Heart right ventricle (tissue), 16 donors: ENCODE measurements around the gene SETDB1. TPM values are rescaled to one million over a fixed set of nuclear protein-coding genes. Genes with fewer than 3 reads are reported as not detected.
"Not testable (repeated sequence)": the region's sequence is repeated elsewhere in the genome, so short reads cannot be mapped to it uniquely, and the experiment has no call there.

Experiments
- ATAC-seq, 8 donors: fragments of 200-7000 bp; cut with Tn5 transposase; one replicate each; pipeline ENCODE4 v1.9.1; 2020; ENCODE audit warnings: mild to moderate bottlenecking in 8 of 8, moderate library complexity in 8 of 8, moderate number of reproducible peaks in 1 of 8
- DNase-seq, 2 donors: peaks; one replicate each; pipeline ENCODE4 v3.0.0-alpha.2; 2020
- H3K27ac ChIP-seq, 10 donors: fragments of 200-600 bp; sonication (generic) in 2 of 10; one replicate each; pipeline versions ENCODE4 v1.5.0 to v1.8.0; 2020 to 2022; ENCODE audit warnings: mild to moderate bottlenecking in 3 of 10
- H3K27me3 ChIP-seq, 7 donors: fragments of 200-600 bp; one replicate each; pipeline ENCODE4 v1.8.0; 2021 to 2022; ENCODE audit warnings: mild to moderate bottlenecking in 2 of 7
- H3K36me3 ChIP-seq, 9 donors: fragments of 200-600 bp; sonication (generic) in 1 of 9; one replicate each; pipeline versions ENCODE4 v1.5.0 to v1.8.0; 2020 to 2022; ENCODE audit warnings: mild to moderate bottlenecking in 2 of 9
- H3K4me1 ChIP-seq, 9 donors: fragments of 200-600 bp; sonication (generic) in 1 of 9; one replicate each; pipeline versions ENCODE4 v1.5.0 to v1.8.0; 2020 to 2022; ENCODE audit warnings: mild to moderate bottlenecking in 4 of 9
- H3K4me3 ChIP-seq, 10 donors: fragments of 200-600 bp; sonication (generic) in 2 of 10; one replicate each; pipeline versions ENCODE4 v1.5.0 to v1.8.0; 2020 to 2022; ENCODE audit warnings: mild to moderate bottlenecking in 7 of 10, moderate library complexity in 2 of 10
- H3K9me3 ChIP-seq, 11 donors: fragments of 200-600 bp in 10 of 11; sonication (generic) in 2 of 11; one replicate each; pipeline versions ENCODE4 v1.5.0 to v1.8.0; 2013 to 2022; ENCODE audit warnings: mild to moderate bottlenecking in 2 of 11, control low read depth in 1 of 11, moderate library complexity in 1 of 11
- WGBS, 2 donors: extraction: QIAGEN DNeasy Blood & Tissue Kit; methylation state at CpG; one replicate each; pipeline ENCODE4 v1.1.7; 2013; ENCODE audit warnings: inconsistent platforms in 1 of 2; 5-methylcytosine and 5-hydroxymethylcytosine counted together
- intact Hi-C, 10 donors: fragments of 100-400 bp; cut with DNase I; formaldehyde crosslinking; loops; one replicate each; pipeline versions ENCODE4 v1.11.1 to v1.14.2; 2022
- polyA plus RNA-seq, 2 donors: library from polyadenylated mRNA; stranded (reverse); fragments of 200-250 nt; gene quantifications; one replicate each; pipeline ENCODE4 v1.2.3, GENCODE V29; 2013
- total RNA-seq, 10 donors: library from RNA; stranded (reverse); fragmentation: NEBNext Ultra II Directional in 3 of 10; extraction: Animal tissue kit (Norgen Biotek cat#: 25700) in 3 of 10; gene quantifications; one replicate each; pipeline versions ENCODE4 v1.2.1 to v1.2.4, GENCODE V29; 2021 to 2023
- TF ChIP-seq, protein P1 (sequence below), 9 donors: fragments of 200-600 bp; sonication (generic) in 2 of 9; IDR thresholded peaks; one replicate each; pipeline versions ENCODE4 v1.5.0 to v1.8.0; 2021 to 2022; ENCODE audit warnings: antibody characterized with exemption in 9 of 9, mild to moderate bottlenecking in 5 of 9, moderate library complexity in 1 of 9
- donor health status: Arrhythmogenic right ventricular cardiomyopathy.
- donor health status: ischemic (EF 13 %, LVEDD 7.1; RV severe dilation, severe dysfunction).
- donor health status: healthy with polysubstance abuse.
- donor health status: DM: no; HTN: yes; CAD: no.
- donor health status: DM: no; HTN: no; CAD: no.
- donor health status: ischemic (EF 25% LVEDD 6.9; RV normal size, moderate dysfunction).
- donor health status: ischemic (EF 25% LVEDD 5.7; RV mildly dilated, moderate dysfunction).
- donor health status: healthy.
- donor health status: DM: yes; HTN: yes; CAD: no.
- donor health status: Ischemic cardiomyopathy.
- donor health status: ischemic (EF 35%, LVEDD 5.7; RV mildly dilated, moderate dysfunction).
- donor health status: nonischemic (EF 11% LVEDD 7.7; RV severe dilation, severe dysfunction).
- donor health status: DM: yes; HTN: yes; CAD: no.
- donor health status: PGD.
- donor health status: ischemic (EF 29% LVEDD 5.4; RV normal size, mild dysfunction).
- donor health status: nonischemic (EF 23%, LVEDD 6.1; RV moderate dilation, normal function).

SETDB1 gene
- total and polyA plus RNA-seq, 12 donors = 9.1 to 23.8 (median 17.6) TPM

GRCh38 chr1:150888727-150889126, 37.4 kb upstream of the SETDB1 start:
- DNase-seq = no peak
- no peaks in the 10 kb centered on the region for H3K27me3 ChIP-seq
- TF ChIP-seq, protein P1, sequence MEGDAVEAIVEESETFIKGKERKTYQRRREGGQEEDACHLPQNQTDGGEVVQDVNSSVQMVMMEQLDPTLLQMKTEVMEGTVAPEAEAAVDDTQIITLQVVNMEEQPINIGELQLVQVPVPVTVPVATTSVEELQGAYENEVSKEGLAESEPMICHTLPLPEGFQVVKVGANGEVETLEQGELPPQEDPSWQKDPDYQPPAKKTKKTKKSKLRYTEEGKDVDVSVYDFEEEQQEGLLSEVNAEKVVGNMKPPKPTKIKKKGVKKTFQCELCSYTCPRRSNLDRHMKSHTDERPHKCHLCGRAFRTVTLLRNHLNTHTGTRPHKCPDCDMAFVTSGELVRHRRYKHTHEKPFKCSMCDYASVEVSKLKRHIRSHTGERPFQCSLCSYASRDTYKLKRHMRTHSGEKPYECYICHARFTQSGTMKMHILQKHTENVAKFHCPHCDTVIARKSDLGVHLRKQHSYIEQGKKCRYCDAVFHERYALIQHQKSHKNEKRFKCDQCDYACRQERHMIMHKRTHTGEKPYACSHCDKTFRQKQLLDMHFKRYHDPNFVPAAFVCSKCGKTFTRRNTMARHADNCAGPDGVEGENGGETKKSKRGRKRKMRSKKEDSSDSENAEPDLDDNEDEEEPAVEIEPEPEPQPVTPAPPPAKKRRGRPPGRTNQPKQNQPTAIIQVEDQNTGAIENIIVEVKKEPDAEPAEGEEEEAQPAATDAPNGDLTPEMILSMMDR (IDR thresholded peaks at IDR 0.05) = no peak
- H3K4me1 ChIP-seq = no peaks in the 10 kb centered on the region
- H3K4me3 ChIP-seq = no peak overlapping the region
- 89 to 94% methylated on average over 8 of the region's 8 CpGs for WGBS, 2 donors
- no peaks in the 10 kb centered on the region for H3K9me3 ChIP-seq
- no peak overlapping the region for H3K27ac ChIP-seq
- H3K36me3 ChIP-seq = no peaks in the 10 kb centered on the region
- intact Hi-C loops = no loop called here
- no peak for ATAC-seq

GRCh38 chr1:150890033-150890416, 36.1 kb upstream of the SETDB1 start:
- DNase-seq = no peak
- WGBS, 2 donors = 49 to 62% methylated on average over 1 of the region's 1 CpG
- no peaks in the 10 kb centered on the region for H3K36me3 ChIP-seq

GRCh38 chr1:150893336-150893913, 32.7 kb upstream of the SETDB1 start:
- Histone ChIP-seq H3K9me3 (no peaks in the 10 kb centered on the region), H3K27me3 (no peaks in the 10 kb centered on the region), H3K4me3 (no peak overlapping the region), H3K4me1 (no peaks in the 10 kb centered on the region), H3K36me3 (no peaks in the 10 kb centered on the region), H3K27ac (no peak overlapping the region)
- intact Hi-C loops = loop anchor here in 1 of 10 donors (10.0 kb wide), 1 partner anchor 649 kb away; no protein-coding TSS in a partner anchor
- TF ChIP-seq, protein P1 (IDR thresholded peaks at IDR 0.05) = no peak
- DNase-seq (no peak), ATAC-seq (no peak)
- 89 to 91% methylated on average over 3 of the region's 3 CpGs for WGBS, 2 donors

More at GRCh38 chr1:150890033-150890416, 36.1 kb upstream of the SETDB1 start:
- H3K27ac ChIP-seq = no peak overlapping the region
- no peaks in the 10 kb centered on the region for H3K4me1 ChIP-seq
- ATAC-seq = no peak
- no peaks in the 10 kb centered on the region for H3K9me3 ChIP-seq
- TF ChIP-seq, protein P1 (IDR thresholded peaks at IDR 0.05) = no peak
- no peaks in the 10 kb centered on the region for H3K27me3 ChIP-seq
- no peak overlapping the region for H3K4me3 ChIP-seq
- intact Hi-C loops = loop anchor here in 1 of 10 donors (10.0 kb wide), 1 partner anchor 645 kb away; no protein-coding TSS in a partner anchor

DNA sequence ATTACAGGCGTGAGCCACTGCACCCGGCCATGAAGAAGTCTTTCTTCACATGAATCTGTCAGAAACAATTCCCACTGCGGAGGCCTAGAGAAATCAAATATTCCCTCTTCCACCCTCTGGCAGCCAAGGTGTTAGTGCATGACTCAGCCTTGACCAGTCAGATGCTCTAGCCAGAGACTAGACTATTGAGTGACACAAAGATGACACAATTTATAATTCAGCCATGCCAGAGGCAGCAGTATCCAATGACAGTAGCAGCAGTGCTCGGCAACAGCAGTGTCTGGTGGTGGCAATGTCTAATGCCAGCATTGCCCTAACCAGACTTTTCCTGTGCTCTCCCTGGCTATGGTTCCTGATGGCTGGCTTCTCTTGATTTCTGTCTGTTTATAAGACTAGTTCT, 30.5 kb upstream of the SETDB1 start:
- Histone ChIP-seq H3K27me3 (no peaks in the 10 kb centered on the region), H3K4me1 (no peaks in the 10 kb centered on the region), H3K36me3 (no peaks in the 10 kb centered on the region), H3K9me3 (no peaks in the 10 kb centered on the region), H3K4me3 (no peak overlapping the region), H3K27ac (no peak overlapping the region)
- 77 to 91% methylated on average over 4 of the region's 4 CpGs for WGBS, 2 donors
- no peak for DNase-seq
- TF ChIP-seq, protein P1 (IDR thresholded peaks at IDR 0.05) = no peak
- ATAC-seq = peak in 3 of 8 donors; percentile 39 to 73 (median 52)
- intact Hi-C loops = loop anchor here in 1 of 10 donors (10.0 kb wide), 1 partner anchor 651 kb away; no protein-coding TSS in a partner anchor

DNA sequence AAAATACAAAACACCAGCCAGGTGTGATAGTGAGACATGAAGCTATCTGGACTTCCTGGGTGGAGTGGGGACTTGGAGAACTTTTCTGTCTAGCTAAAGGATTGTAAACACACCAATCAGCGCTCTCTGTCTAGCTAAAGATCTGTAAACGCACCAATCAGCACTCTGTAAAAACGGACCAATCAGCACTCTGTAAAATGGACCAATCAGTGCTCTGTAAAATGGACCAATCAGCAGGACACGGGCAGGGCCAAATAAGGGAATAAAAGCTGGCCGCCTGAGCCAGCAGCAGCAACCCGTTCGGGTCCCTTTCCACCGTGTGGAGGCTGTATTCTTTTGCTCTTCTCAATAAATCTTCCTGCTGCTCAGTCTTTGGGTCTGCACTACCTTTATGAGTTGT, 26.4 kb upstream of the SETDB1 start:
- DNase-seq, H3K4me1 ChIP-seq, H3K27ac ChIP-seq, H3K27me3 ChIP-seq, H3K36me3 ChIP-seq, ATAC-seq, H3K4me3 ChIP-seq, H3K9me3 ChIP-seq: not testable (repeated sequence)
- 89 to 90% methylated on average over 8 of the region's 8 CpGs for WGBS, 2 donors
- intact Hi-C loops = loop anchor here in 1 of 10 donors (10.0 kb wide), 1 partner anchor 655 kb away; no protein-coding TSS in a partner anchor
